ENCODE measurements around the gene KLK3. TPM values are rescaled to one million over a fixed set of nuclear protein-coding genes. Genes with fewer than 3 reads are reported as not detected.

KLK3 gene
- total and polyA plus RNA-seq, 2 of the 8 experiments (the other 6 are each of a cell fraction or from before 2014, with no cell fraction given), result 0.08 TPM; not detected in 1

DNA sequence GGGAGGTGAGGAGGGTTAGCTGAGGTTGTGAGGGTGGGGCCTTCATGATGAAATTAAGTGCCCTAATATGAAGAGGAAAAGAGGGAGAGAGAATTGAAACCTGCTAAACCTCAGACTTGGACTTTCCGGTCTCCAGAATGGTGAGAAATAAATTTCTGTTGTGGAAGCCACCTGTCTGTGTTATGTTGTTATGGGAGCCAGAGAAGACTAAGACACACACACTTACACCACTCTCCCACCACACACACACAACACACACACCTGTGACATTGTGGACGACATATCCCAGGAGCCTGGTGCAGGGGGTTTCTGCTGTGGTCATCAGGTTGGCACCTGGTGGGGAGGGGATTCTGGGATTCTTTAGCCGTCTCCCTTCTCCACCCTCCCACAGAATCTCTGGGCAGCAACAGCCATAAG lies 42.5 kb downstream of the KLK3 start (continued):
- TF ChIP-seq, protein P1, sequence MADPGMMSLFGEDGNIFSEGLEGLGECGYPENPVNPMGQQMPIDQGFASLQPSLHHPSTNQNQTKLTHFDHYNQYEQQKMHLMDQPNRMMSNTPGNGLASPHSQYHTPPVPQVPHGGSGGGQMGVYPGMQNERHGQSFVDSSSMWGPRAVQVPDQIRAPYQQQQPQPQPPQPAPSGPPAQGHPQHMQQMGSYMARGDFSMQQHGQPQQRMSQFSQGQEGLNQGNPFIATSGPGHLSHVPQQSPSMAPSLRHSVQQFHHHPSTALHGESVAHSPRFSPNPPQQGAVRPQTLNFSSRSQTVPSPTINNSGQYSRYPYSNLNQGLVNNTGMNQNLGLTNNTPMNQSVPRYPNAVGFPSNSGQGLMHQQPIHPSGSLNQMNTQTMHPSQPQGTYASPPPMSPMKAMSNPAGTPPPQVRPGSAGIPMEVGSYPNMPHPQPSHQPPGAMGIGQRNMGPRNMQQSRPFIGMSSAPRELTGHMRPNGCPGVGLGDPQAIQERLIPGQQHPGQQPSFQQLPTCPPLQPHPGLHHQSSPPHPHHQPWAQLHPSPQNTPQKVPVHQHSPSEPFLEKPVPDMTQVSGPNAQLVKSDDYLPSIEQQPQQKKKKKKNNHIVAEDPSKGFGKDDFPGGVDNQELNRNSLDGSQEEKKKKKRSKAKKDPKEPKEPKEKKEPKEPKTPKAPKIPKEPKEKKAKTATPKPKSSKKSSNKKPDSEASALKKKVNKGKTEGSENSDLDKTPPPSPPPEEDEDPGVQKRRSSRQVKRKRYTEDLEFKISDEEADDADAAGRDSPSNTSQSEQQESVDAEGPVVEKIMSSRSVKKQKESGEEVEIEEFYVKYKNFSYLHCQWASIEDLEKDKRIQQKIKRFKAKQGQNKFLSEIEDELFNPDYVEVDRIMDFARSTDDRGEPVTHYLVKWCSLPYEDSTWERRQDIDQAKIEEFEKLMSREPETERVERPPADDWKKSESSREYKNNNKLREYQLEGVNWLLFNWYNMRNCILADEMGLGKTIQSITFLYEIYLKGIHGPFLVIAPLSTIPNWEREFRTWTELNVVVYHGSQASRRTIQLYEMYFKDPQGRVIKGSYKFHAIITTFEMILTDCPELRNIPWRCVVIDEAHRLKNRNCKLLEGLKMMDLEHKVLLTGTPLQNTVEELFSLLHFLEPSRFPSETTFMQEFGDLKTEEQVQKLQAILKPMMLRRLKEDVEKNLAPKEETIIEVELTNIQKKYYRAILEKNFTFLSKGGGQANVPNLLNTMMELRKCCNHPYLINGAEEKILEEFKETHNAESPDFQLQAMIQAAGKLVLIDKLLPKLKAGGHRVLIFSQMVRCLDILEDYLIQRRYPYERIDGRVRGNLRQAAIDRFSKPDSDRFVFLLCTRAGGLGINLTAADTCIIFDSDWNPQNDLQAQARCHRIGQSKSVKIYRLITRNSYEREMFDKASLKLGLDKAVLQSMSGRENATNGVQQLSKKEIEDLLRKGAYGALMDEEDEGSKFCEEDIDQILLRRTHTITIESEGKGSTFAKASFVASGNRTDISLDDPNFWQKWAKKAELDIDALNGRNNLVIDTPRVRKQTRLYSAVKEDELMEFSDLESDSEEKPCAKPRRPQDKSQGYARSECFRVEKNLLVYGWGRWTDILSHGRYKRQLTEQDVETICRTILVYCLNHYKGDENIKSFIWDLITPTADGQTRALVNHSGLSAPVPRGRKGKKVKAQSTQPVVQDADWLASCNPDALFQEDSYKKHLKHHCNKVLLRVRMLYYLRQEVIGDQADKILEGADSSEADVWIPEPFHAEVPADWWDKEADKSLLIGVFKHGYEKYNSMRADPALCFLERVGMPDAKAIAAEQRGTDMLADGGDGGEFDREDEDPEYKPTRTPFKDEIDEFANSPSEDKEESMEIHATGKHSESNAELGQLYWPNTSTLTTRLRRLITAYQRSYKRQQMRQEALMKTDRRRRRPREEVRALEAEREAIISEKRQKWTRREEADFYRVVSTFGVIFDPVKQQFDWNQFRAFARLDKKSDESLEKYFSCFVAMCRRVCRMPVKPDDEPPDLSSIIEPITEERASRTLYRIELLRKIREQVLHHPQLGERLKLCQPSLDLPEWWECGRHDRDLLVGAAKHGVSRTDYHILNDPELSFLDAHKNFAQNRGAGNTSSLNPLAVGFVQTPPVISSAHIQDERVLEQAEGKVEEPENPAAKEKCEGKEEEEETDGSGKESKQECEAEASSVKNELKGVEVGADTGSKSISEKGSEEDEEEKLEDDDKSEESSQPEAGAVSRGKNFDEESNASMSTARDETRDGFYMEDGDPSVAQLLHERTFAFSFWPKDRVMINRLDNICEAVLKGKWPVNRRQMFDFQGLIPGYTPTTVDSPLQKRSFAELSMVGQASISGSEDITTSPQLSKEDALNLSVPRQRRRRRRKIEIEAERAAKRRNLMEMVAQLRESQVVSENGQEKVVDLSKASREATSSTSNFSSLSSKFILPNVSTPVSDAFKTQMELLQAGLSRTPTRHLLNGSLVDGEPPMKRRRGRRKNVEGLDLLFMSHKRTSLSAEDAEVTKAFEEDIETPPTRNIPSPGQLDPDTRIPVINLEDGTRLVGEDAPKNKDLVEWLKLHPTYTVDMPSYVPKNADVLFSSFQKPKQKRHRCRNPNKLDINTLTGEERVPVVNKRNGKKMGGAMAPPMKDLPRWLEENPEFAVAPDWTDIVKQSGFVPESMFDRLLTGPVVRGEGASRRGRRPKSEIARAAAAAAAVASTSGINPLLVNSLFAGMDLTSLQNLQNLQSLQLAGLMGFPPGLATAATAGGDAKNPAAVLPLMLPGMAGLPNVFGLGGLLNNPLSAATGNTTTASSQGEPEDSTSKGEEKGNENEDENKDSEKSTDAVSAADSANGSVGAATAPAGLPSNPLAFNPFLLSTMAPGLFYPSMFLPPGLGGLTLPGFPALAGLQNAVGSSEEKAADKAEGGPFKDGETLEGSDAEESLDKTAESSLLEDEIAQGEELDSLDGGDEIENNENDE (IDR thresholded peaks at IDR 0.05; ENCODE audit: insufficient replicate concordance, low read length), result no peak
- no peak for TF ChIP-seq POLR2A (IDR thresholded peaks at IDR 0.05; ENCODE audit: control extremely low read depth in 1 of 2, low read depth in 2 of 2, low read length in 2 of 2)
- TF ChIP-seq FOSL1 (IDR thresholded peaks at IDR 0.05; ENCODE audit: insufficient read depth, low read depth, low read length), result no peak
- no peak for TF ChIP-seq TEAD4 (IDR thresholded peaks at IDR 0.05; ENCODE audit: low read depth, low read length)
- TF ChIP-seq TAF7 (optimal IDR thresholded peaks at IDR 0.05; ENCODE audit: borderline replicate concordance, low read depth, low read length), result no peak
- TF ChIP-seq, protein P2, sequence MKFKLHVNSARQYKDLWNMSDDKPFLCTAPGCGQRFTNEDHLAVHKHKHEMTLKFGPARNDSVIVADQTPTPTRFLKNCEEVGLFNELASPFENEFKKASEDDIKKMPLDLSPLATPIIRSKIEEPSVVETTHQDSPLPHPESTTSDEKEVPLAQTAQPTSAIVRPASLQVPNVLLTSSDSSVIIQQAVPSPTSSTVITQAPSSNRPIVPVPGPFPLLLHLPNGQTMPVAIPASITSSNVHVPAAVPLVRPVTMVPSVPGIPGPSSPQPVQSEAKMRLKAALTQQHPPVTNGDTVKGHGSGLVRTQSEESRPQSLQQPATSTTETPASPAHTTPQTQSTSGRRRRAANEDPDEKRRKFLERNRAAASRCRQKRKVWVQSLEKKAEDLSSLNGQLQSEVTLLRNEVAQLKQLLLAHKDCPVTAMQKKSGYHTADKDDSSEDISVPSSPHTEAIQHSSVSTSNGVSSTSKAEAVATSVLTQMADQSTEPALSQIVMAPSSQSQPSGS (IDR thresholded peaks at IDR 0.05; ENCODE audit: low read length), result no peak

Measured in H1 (cell line).